HEK293T (cell line): ENCODE results near the gene GALNT5.

Source experiments
- ARNT ChIP-seq: fragments of 450-650 bp; IDR thresholded peaks from 2 replicates; pipeline ENCODE4 v1.6.1; 2017; ENCODE audit warnings: mild to moderate bottlenecking
- BHLHE40 ChIP-seq: fragments of 450-650 bp; IDR thresholded peaks from 2 replicates; pipeline ENCODE4 v1.6.1; 2016; ENCODE audit warnings: mild to moderate bottlenecking, moderate library complexity, borderline replicate concordance
- ELF4 ChIP-seq: fragments of 450-650 bp; IDR thresholded peaks from 2 replicates; pipeline ENCODE4 v1.6.1; 2017; ENCODE audit warnings: antibody characterized with exemption
- FOXA1 ChIP-seq: fragments of 450-650 bp; IDR thresholded peaks from 2 replicates; pipeline ENCODE4 v1.6.1; 2016; ENCODE audit warnings: mild to moderate bottlenecking
- FOXK2 ChIP-seq: fragments of 450-650 bp; IDR thresholded peaks from 2 replicates; pipeline ENCODE4 v1.6.1; 2016; ENCODE audit warnings: mild to moderate bottlenecking
- HDGF ChIP-seq: fragments of 450-650 bp; IDR thresholded peaks from 2 replicates; pipeline ENCODE4 v1.6.1; 2017; ENCODE audit warnings: antibody characterized with exemption, borderline replicate concordance
- L3MBTL2 ChIP-seq: fragments of 450-650 bp; conservative IDR thresholded peaks from 2 replicates; pipeline ENCODE4 v1.6.1; 2016; ENCODE audit warnings: mild to moderate bottlenecking
- LEF1 ChIP-seq: fragments of 450-650 bp; IDR thresholded peaks from 2 replicates; pipeline ENCODE4 v1.6.1; 2017; ENCODE audit warnings: mild to moderate bottlenecking, borderline replicate concordance
- SP1 ChIP-seq: fragments of 450-650 bp; IDR thresholded peaks from 2 replicates; pipeline ENCODE4 v1.6.1; 2017
- SUZ12 ChIP-seq: fragments of 450-650 bp; IDR thresholded peaks from 2 replicates; pipeline ENCODE4 v1.6.1; 2016; ENCODE audit warnings: mild to moderate bottlenecking
- TARDBP ChIP-seq: fragments of 450-650 bp; IDR thresholded peaks from 2 replicates; pipeline ENCODE4 v1.6.1; 2016
- ZNF384 ChIP-seq: fragments of 450-650 bp; IDR thresholded peaks from 2 replicates; pipeline ENCODE4 v1.6.1; 2016

GRCh38 chr2:157255746-157256145, 1.8 kb upstream of the GALNT5 start:
- TF ChIP-seq HDGF, result no peak
- no peak for TF ChIP-seq SP1
- TF ChIP-seq ZNF384, result no peak
- no peak for TF ChIP-seq LEF1
- no peak for TF ChIP-seq BHLHE40
- TF ChIP-seq ARNT, result no peak
- TF ChIP-seq L3MBTL2, result no peak
- TF ChIP-seq SUZ12, result no peak
- no peak for TF ChIP-seq FOXA1
- TF ChIP-seq TARDBP, result no peak
- TF ChIP-seq FOXK2, result no peak
- TF ChIP-seq ELF4, result no peak
